T-helper 17 cell (primary cell): ENCODE data around the gene RPUSD1. TPM values are rescaled to one million over a fixed set of nuclear protein-coding genes. Genes with fewer than 3 reads are reported as not detected.
"Not testable (repeated sequence)": the region's sequence is repeated elsewhere in the genome, so short reads cannot be mapped to it uniquely, and the experiment has no call there.

Source experiments
- ATAC-seq: fragments of 150-1000 bp; cut with Tn5 transposase; 2 replicates; pipeline ENCODE4 v1.10.0; 2021; ENCODE audit warnings: mild to moderate bottlenecking, moderate library complexity
- DNase-seq, 3 donors: peaks; one replicate each; pipeline versions ENCODE4 v3.0.0 to v3.0.0-alpha.2; 2020 to 2021
- H3K9me3 ChIP-seq: one replicate; pipeline ENCODE4 v1.7.0; 2013; ENCODE audit warnings: low read length, mild to moderate bottlenecking; ENCODE audit not compliant: control insufficient read depth, poor library complexity, severe bottlenecking
- H3K27ac Mint-ChIP-seq: one replicate; pipeline ENCODE4 v1.8.0; 2022; ENCODE audit warnings: mild to moderate bottlenecking, moderate library complexity, mixed read lengths
- H3K27me3 Mint-ChIP-seq: one replicate; pipeline ENCODE4 v1.8.0; 2022; ENCODE audit warnings: mixed read lengths
- H3K36me3 Mint-ChIP-seq: one replicate; pipeline ENCODE4 v1.8.0; 2022; ENCODE audit warnings: low read depth, mixed read lengths
- H3K4me1 Mint-ChIP-seq: one replicate; pipeline ENCODE4 v1.8.0; 2022; ENCODE audit warnings: mild to moderate bottlenecking, mixed read lengths
- H3K4me3 Mint-ChIP-seq: one replicate; pipeline ENCODE4 v1.8.0; 2022; ENCODE audit warnings: mild to moderate bottlenecking, moderate library complexity, mixed read lengths
- total RNA-seq, 4 donors: library from RNA in 2 of 4; stranded (reverse) in 2 of 4; gene quantifications; one replicate each; pipeline ENCODE4 v1.2.3 and lab custom pipeline; 2022 to 2026

The RPUSD1 gene
- total RNA-seq, 2 donors from 2014 or later, result 14.9 to 17.1 TPM

DNA sequence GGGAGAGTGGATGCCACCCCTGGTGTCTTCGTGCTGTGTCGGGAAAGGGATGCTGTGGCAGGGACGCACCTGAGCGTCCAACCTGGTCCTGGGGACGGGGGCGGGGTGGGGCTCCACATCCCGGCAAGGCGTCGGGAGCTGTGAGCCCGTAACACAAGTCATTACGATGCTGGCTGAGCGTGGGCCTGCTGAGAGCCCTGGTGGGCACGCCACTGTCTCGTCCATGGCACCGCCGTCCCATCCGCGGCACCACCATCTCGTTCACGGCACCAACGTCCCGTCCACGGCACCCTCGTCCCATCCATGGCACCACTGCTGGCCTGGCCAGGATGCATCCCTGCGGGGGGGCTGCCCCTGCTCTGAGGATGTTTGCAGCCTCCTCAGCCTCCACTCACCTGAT lies 36.4 kb upstream of the RPUSD1 start:
- Mint-ChIP-seq H3K27ac (no peak overlapping the region), H3K4me1 (peaks cover 2% of the 10 kb centered on the region), H3K36me3 (no peaks in the 10 kb centered on the region), H3K27me3 (peaks cover 2% of the 10 kb centered on the region), H3K4me3 (no peak overlapping the region)
- no peaks in the 10 kb centered on the region for H3K9me3 ChIP-seq
- ATAC-seq, result no peak
- no peak for DNase-seq

DNA sequence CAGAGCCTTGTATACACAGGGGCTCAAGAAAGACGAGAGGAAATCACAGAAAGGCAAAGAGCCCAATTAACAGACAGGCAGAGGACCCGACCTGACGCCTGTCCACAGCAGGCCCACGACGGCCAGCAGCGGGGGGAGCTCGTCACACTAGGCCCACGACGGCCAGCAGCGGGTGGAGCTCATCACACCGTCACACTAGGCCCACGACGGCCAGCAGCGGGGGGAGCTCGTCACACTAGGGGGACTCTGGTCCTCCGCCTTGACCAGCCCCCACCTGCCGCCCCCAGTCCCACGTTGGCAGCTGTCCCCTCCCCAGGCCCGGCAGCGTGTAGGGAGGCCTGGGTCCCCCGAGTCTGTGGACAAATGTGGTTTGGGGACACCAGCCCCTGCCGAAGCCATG lies 36.0 kb upstream of the RPUSD1 start:
- peaks cover 5% of the 10 kb centered on the region for H3K4me1 Mint-ChIP-seq
- H3K4me3 Mint-ChIP-seq, result no peak overlapping the region
- no peaks in the 10 kb centered on the region for H3K36me3 Mint-ChIP-seq
- no peak overlapping the region for H3K27ac Mint-ChIP-seq
- no peak for ATAC-seq
- H3K27me3 Mint-ChIP-seq, result no peaks in the 10 kb centered on the region
- H3K9me3 ChIP-seq, result no peaks in the 10 kb centered on the region
- no peak for DNase-seq

- no peaks in the 10 kb centered on the region for H3K9me3 ChIP-seq
- no peaks in the 10 kb centered on the region for H3K27me3 Mint-ChIP-seq
- ATAC-seq, result no peak
- H3K36me3 Mint-ChIP-seq, result no peaks in the 10 kb centered on the region
- no peak overlapping the region for H3K4me3 Mint-ChIP-seq
- no peak overlapping the region for H3K27ac Mint-ChIP-seq
- no peak for DNase-seq
- peaks cover 5% of the 10 kb centered on the region for H3K4me1 Mint-ChIP-seq
These were observed 34.7 kb upstream of the RPUSD1 start for GRCh38 chr16:822909-823297.

GRCh38 chr16:822174-822908 lies 34.2 kb upstream of the RPUSD1 start:
- H3K27me3 Mint-ChIP-seq, result no peaks in the 10 kb centered on the region
- no peaks in the 10 kb centered on the region for H3K9me3 ChIP-seq
- H3K36me3 Mint-ChIP-seq, result no peaks in the 10 kb centered on the region
- no peak for DNase-seq
- no peak for ATAC-seq
- no peak overlapping the region for H3K27ac Mint-ChIP-seq
- peaks cover 5% of the 10 kb centered on the region for H3K4me1 Mint-ChIP-seq
- H3K4me3 Mint-ChIP-seq, result no peak overlapping the region

DNA sequence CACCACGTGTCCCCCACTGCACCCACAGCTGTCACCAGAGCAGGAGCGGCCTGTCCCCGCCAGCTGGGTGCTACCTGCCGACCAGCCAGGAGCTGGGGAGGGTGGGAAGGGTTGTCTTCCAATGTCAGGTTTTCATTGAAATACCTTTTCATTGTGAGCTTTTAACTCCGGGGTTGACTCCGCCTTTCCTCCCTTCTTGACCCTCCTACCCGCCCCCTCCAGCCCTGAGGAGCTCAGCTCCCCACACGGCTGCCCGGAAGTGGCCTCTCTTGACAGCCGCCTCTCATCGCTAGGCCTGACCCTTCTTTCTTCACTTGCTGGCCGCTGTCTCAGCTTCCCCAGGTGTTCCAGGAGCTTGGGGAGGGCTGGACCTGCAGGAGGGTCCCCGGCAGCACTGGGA lies 33.6 kb upstream of the RPUSD1 start:
- Mint-ChIP-seq H3K27ac (no peak overlapping the region), H3K36me3 (no peaks in the 10 kb centered on the region), H3K4me3 (no peak overlapping the region), H3K4me1 (peaks cover 5% of the 10 kb centered on the region), H3K27me3 (no peaks in the 10 kb centered on the region)
- ATAC-seq, result no peak
- no peak for DNase-seq
- no peaks in the 10 kb centered on the region for H3K9me3 ChIP-seq

DNA sequence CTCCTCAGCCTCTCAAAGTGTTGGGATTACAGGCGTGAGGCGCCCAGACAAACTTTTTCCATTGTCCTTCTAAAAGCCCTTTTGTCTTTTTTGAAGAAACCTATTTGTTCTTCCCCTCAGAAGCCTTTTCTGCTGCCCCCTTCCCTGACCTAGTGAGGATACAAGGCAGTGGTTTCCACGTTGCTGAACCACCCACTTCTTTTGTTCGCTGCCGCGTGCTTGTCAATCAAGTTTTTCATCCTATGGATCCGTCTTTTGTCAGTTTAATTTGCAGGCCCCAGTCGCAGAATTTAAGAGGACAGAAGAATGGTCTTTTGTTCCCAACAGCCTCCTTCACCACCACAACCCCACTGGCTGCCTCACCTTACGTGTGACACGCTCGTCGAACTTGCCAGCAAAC lies 32.6 kb upstream of the RPUSD1 start:
- H3K9me3 ChIP-seq, result no peaks in the 10 kb centered on the region
- Mint-ChIP-seq H3K27me3 (no peaks in the 10 kb centered on the region), H3K27ac (peak overlapping the region; percentile 61), H3K36me3 (no peaks in the 10 kb centered on the region), H3K4me3 (no peak overlapping the region), H3K4me1 (peaks cover 5% of the 10 kb centered on the region)
- DNase-seq (no peak), ATAC-seq (no peak)

DNA sequence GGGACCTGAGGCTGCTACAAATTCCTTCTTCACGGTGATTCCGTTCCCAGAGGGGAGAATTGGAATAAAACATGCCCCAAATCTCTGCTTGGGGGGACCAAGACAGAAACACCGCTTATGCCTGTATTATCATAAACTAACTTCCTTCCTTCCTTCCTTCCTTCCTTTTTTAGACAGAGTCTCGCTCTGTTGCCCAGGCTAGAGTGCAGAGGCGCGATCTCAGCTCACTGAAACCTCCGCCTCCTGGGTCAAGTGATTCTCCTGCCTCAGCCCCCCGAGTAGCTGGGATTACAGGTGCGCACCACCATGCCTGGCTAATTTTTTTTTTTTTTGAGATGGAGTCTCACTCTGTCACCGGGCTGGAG lies 31.8 kb upstream of the RPUSD1 start:
- not testable (repeated sequence) for ATAC-seq, H3K27me3 Mint-ChIP-seq, H3K9me3 ChIP-seq, H3K4me1 Mint-ChIP-seq, H3K36me3 Mint-ChIP-seq, DNase-seq
- H3K4me3 Mint-ChIP-seq, result peak overlapping the region; percentile 28
- peak overlapping the region; percentile 61 for H3K27ac Mint-ChIP-seq

DNA sequence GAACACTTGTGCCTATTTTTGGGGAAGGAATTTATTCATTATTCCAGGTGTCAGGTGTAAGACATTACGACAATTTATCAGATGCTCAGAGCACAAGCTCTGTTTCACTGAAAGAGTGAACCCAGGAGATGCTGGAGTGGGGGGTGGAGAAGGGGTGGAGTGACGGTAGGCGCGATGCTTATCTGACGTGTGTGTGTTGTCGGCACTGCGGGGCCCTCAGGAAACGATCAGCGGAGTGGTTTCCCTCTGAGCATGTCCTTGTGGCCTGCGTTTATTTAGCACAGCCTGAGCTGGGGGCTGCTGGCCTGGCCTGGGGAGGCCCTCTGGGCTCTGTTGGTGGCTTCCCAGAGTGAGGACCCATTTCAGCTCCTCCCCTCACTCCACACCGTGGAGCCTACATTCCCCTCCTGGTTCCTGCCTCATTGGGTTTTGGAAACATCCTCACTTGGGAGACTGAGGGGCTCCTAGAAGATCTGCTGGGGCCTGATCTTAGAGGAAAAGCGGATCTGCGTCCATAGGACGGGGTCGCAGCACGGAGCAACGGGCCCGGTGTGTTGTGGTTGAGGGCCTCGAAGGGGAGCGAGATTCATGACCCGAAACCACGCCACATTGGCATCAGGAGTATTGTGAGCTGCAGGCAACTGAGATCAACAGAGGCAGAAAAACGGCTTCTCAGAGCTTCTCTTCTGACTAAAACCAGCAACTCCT lies 31.3 kb upstream of the RPUSD1 start:
- Mint-ChIP-seq H3K4me1 (peaks cover 5% of the 10 kb centered on the region), H3K27me3 (no peaks in the 10 kb centered on the region), H3K27ac (peak overlapping the region; percentile 61), H3K4me3 (peak overlapping the region; percentile 15), H3K36me3 (no peaks in the 10 kb centered on the region)
- DNase-seq (peak in 2 of 3 donors; percentile 22 to 49), ATAC-seq (peak; percentile 97)
- no peaks in the 10 kb centered on the region for H3K9me3 ChIP-seq

DNA sequence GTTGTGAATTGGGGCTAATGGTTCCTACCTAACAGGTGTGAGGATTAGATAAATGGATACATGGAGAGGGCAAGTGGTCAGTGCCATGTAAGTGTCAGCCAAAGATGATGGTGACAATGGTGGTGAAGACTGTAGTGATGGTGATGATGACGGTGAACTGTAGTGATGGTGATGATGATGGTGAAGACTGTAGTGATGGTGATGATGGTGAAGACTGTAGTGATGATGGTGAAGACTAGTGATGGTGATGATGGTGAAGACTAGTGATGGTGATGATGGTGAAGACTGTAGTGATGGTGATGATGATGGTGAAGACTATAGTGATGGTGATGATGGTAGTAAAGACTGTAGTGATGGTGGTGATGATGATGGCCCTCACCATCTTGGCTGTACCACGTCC lies 30.4 kb upstream of the RPUSD1 start:
- H3K27me3 Mint-ChIP-seq, result peaks cover 5% of the 10 kb centered on the region
- DNase-seq, result no peak
- H3K4me3 Mint-ChIP-seq, result no peak overlapping the region
- no peak for ATAC-seq
- peaks cover 5% of the 10 kb centered on the region for H3K4me1 Mint-ChIP-seq
- H3K36me3 Mint-ChIP-seq, result no peaks in the 10 kb centered on the region
- no peak overlapping the region for H3K27ac Mint-ChIP-seq
- H3K9me3 ChIP-seq, result no peaks in the 10 kb centered on the region

DNA sequence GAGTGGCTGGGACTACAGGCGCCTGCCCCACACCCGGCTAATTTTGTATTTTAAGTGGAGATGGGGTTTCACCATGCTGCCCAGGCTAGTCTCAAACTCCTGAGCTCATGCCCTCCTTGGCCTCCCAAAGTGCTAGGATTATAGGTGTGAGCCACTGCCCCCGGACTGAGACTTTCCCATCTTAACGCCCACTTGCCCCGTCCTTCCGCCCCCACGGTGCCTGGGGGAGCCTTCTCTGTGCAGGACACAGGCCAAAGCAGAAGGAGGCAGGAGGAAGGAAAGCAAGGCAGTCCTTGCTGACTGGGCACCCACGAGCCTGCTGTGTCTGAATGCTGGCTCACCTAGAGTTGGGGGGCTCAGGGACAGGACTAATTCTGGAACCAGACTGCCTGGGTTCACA lies 30.0 kb upstream of the RPUSD1 start:
- peaks cover 7% of the 10 kb centered on the region for H3K27me3 Mint-ChIP-seq
- no peak overlapping the region for H3K27ac Mint-ChIP-seq
- no peak overlapping the region for H3K4me3 Mint-ChIP-seq
- DNase-seq (no peak), ATAC-seq (no peak)
- H3K4me1 Mint-ChIP-seq, result peaks cover 5% of the 10 kb centered on the region
- H3K36me3 Mint-ChIP-seq, result no peaks in the 10 kb centered on the region
- no peaks in the 10 kb centered on the region for H3K9me3 ChIP-seq

- H3K36me3 Mint-ChIP-seq, result peaks cover 2% of the 10 kb centered on the region
- H3K27ac Mint-ChIP-seq, result no peak overlapping the region
- no peak overlapping the region for H3K4me3 Mint-ChIP-seq
- H3K9me3 ChIP-seq, result no peaks in the 10 kb centered on the region
- peaks cover 8% of the 10 kb centered on the region for H3K4me1 Mint-ChIP-seq
- no peak for ATAC-seq
- H3K27me3 Mint-ChIP-seq, result peaks cover 11% of the 10 kb centered on the region
- no peak for DNase-seq
These were observed 29.1 kb upstream of the RPUSD1 start for GRCh38 chr16:817001-817906.

- Mint-ChIP-seq H3K36me3 (peaks cover 2% of the 10 kb centered on the region), H3K4me3 (no peak overlapping the region), H3K27ac (no peak overlapping the region), H3K27me3 (peaks cover 16% of the 10 kb centered on the region), H3K4me1 (peaks cover 8% of the 10 kb centered on the region)
- no peaks in the 10 kb centered on the region for H3K9me3 ChIP-seq
- no peak for ATAC-seq
- no peak for DNase-seq
These were observed 27.7 kb upstream of the RPUSD1 start for GRCh38 chr16:815861-816260.

- Mint-ChIP-seq H3K4me1 (peaks cover 8% of the 10 kb centered on the region), H3K4me3 (no peak overlapping the region), H3K27me3 (peaks cover 20% of the 10 kb centered on the region), H3K27ac (no peak overlapping the region), H3K36me3 (peaks cover 2% of the 10 kb centered on the region)
- ATAC-seq (no peak), DNase-seq (no peak)
- H3K9me3 ChIP-seq, result no peaks in the 10 kb centered on the region
These were observed 26.8 kb upstream of the RPUSD1 start for GRCh38 chr16:814974-815373.
